HG02678 (cell line): ENCODE data around the gene TEX2.

Experiments used
- ATAC-seq: cut with Tn5 transposase; IDR thresholded peaks from one replicate; pipeline ENCODE4 v1.9.1; 2021; ENCODE audit warnings: mild to moderate bottlenecking, moderate library complexity; ENCODE audit not compliant: unreplicated experiment

Gene TEX2

DNA sequence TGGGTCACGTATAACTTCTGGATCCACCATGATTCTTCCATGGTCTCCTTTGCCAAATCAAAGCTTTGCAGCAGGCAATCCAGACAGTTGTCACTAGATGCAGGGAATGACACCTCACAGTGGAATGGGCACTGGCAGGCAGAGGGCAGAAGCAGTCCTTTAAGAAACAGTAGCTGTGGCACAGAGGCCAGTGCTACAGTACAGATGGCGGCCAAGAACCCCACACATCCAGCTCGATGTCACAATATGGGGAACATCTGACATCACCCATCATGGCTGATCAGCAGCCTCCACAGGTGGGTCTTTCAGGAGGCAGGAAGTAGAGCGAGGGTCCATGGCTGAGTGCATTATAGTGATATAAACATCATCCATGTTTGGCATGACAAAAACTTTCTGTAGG is 114.4 kb downstream of the TEX2 start:
- ATAC-seq, result no peak

DNA sequence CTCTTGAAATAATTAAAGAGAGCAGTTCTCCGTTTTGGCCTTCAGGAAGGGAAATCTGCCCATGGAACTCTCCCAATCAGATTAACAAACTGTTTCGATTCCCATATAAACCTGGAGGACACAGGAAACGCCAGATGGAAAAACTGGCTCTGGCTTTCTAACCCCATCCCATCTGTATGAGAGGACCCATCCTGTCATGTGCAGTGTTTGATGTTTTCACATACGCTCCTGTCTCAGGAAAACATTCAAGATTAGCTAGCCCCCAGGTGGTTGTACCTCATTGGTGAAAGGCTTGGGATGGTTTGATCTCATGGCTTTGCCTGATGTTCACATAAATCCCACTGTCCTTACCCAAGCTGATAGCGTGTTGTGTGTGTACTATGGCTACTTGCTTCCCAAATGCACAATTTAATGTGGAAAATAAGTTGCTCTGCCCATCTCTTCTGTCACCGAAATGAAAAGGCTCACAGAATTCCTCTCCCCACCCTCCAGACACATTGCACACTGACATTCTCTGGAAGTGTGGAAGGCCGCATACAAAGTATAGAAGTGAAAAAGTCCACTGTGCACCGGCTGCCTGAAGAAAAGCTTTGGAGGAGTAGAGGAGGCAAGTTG is 114.9 kb downstream of the TEX2 start:
- ATAC-seq, result no peak

DNA sequence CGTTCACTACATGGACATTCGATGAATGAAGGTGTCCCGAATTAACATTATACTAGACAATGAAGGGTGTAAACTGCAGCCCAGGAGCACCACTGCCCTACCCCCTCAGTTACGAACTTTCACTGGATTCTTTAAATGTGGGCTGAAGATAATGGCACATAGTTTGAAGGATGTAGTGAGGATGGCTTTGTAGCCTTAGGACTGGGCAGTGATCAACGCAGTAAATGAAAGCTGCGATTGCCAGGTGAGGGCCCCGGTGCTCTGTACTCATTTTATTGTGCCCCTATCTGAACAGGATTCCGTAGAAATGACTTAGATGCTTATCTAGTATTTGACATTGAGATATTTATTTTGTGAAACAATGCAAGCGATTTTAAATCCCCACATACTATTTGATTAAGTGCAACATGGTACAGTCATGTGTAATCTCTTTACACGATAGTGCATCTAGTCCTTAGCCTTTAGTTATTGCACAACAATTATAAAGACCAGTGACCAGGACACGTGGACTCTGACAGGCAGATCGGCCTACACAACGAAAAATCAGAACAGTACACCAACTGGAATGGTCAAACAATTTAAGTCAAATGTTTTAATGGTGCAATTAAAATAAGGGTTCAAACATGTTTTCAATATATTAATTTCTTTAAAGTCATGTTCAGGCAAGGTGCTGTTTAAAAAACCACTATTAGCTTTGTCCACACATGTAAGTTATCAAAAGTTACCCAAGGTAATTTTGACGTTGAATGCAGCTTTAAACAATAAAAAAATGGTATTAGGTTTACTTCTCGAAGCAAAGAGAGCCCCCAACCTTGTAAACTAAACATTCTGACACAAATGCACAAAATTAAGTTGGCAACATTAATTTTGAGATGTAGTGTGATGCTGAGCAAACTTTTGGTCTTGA is 115.7 kb downstream of the TEX2 start:
- ATAC-seq, result no peak

DNA sequence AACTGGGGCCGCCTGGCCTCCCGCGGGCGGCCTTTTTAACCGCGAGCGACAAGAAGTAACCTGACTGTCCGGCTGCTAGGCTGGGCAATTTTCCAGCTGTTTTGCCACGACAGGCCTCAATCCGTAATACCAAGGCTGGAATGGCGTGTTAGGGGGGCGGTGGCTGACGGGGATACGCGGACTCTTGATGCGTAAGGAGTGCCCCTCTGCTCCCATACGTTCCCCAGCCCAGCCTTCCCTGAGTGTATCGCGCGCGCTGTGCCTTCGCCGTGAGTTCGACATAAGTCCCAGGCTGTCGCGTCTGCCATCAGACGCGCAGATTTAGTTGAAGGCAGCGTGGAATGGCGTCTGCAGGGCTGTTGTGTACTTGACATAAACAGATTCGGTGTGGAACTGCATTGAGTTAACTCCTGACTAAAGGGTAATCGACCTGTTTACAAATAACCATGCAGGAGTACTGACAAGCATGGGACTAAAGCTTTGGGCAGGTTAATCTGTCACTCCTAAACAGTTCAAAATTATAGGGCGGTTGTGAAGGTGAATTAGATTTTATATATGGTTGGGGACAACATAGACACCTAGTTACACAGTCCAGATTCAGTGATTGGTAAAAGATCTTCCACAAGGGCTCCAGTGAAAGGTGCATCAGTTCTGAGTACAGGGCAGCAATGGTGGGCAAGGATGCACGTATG is 116.5 kb downstream of the TEX2 start:
- ATAC-seq, result peak; percentile 8

DNA sequence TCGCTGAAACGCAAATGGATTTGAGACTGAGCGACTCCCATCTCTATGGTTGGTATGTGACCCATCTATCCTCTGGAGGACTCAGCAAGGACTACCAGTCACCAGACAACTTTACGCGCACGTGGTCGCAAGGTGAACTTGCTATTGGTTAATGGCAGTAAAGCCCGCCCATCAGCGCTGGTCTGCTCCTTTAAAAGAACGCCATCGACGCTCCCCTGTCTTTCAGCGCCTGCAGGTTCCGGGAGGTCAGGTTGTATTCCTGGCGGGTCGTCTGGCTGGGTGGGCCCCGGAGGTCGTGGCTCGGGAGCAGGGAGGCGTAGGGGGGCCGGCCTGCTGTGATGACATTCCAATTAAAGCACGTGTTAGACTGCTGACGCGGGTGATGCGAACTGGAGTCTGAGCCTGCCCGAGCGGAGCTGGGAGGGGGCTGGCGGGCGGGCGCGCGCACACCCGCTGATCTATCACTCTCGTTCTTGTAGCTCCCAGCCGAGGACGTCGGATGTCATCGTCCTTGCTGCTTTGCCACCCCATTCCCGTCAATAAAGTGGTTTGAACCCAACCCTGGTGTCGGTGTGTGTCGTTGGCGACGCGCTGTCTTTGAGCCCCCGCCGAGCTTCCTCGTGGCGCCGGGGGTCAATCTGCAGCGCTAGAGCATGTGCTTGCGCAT is 117.2 kb downstream of the TEX2 start:
- peak; percentile 93 for ATAC-seq

DNA sequence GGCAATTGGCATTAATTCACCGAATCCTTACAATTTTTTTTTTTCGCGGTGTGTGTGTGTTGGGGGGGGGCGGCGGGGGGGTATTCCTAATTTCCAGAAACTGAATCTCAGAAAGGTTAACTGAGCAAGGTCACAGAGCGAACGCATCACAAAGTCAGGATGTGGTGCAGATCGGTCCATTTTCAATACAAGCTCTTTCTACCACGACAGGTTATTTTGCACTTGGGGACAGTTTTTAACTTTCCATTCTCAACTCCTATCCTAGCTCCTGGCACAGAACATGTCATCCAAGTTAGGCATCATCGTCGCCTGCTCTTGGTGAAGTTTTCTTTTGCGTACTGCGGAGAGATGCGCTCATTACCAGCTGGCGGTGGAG is 117.7 kb downstream of the TEX2 start:
- no peak for ATAC-seq

DNA sequence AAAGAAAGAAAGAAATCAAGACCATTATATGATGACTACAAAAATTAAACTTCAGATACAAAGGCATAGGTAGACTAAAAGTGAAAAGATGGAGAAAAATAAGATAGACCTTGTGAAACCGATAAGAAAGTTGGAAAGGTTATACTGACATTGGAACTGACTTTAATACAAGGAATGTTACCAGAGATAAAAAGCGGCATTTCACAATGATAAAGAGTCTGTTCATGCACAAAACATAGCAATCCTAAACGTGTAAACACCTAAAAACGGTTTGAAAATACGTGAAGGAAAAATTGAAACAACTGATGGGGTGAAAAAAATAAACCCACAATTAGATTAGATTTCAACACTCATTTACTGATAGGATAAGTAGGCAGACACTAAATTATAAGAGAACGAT is 123.5 kb downstream of the TEX2 start:
- ATAC-seq, result no peak

DNA sequence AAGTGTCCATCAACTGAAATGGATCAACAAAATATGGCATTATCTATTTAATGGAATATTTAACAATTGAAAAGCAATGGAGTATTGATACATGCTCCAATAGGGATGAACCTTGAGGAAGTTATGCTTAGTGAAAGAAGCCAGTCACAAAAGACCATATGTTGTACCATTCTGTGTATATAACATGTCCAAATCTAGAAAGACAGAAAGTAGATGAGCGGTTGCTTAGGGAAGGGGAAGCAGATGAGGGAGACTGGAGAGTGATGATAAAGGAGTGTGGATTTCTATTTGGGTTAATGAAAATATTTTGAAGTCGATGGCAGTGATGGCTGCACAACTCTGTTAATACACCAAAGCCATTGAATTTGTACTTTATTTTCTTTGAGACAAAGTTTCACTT is 124.6 kb downstream of the TEX2 start:
- no peak for ATAC-seq

DNA sequence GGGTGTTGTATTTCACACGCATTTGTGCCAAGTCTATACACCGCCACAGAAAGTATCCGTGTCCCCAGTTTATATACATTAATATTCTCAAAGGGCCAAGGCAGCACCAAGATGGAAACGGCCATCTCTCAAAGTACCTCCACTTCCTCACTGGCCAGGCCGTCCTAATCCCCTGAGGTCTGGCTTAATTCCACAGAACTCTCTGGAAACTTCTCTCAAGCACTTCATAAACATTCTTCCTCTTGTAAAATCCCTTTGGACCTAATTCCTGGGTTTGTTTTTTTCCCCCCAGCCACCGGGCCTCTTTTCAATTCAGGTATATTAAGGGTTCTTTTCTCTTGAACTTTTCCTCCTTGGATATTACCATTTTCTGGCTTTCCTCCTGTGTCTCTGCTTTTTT is 128.1 kb downstream of the TEX2 start:
- ATAC-seq, result no peak

DNA sequence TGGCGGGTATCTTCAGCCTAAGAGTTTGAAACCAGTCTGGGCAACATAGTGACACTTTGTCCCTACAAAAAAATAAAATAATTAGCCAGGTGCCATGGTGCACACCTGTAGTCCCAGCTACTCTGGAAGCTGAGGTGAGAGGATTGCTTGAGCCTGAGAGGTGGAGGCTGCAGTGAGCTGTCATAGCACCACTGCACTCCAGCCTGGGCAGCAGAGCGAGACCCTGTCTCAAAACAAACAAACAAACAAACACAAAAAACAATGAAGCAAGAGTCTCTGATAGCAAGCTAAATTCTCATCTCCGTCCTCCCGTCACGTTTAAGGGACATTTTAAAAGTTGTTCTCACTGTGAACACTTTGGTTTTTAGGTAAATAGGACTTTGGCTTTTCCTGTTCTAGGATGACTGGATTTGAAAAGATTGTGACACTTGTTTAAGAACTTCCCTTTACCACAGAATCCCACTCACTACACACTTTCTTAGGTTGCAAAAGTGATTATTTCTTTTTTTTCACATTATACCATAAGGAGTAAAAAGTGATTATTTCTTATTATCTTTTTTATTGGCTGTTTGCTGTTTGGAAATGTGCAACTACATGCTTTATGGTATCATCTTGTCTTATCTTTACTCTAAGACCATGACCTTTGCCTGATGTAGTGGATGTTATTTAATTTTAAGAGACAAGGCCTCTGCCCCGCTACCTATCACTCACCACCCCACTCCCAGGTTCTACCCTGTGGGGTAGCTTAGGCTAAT is 128.7 kb downstream of the TEX2 start:
- no peak for ATAC-seq

DNA sequence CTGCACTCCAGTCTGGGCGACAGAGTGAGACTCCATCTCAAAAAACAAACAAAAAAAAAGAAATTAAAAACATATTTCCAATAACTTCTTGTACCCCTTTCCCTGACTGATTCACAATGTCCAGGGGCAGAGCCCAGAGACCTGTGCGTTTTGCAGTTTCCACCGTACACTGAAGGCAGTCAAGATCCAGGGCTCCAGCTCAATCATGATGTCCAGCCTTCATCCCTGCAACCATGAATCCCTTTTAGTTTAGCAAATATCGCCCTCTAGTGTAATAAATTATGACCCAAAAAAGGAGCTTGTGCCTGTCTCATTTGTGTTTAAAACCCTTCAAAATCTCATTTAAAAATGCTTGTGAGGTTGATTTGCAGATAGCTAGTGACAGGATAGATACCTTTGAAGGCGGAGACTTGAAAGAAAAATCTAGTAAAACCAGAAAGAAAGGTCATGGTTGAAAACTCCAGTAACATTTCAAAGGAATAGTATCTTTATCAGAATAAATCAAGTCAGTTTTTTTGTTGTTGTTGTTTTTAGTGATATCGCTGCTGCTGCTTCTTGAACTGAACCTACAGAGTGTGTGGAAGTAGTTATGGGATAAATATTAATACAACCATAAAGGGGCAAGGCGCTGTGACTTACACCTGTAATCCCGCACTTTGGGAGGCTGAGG is 129.4 kb downstream of the TEX2 start:
- ATAC-seq, result no peak

DNA sequence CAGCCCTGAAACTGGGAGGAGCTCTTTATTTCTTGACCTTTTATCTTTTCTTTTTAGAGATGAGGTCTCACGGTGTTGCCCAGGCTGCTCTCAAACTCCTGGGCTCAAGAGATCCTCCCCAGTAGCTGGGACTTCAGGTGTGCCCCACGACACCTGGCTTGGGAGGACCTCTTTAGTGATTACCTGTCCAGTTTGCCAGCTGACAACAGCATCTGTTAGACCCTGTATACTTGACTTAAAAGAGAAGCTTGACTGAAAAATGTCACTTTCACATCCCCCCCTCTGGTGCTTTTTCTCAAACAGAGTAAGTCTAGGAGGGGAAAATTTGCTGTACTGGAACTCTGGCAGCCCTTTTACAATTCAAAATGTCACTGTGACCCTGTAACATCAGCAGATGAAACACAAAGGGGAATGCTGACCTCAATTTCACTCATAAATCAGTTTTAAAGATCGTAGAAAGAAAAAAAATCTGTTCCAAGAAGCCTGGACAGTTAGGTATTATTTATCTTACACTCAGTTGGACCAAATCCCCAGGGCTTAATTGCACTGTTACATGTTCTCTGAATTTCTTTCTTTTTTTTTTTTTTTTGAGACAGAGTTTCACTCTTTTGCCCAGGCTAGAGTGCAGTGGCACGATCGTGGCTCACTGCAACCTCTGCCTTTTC is 131.3 kb downstream of the TEX2 start:
- ATAC-seq, result no peak

DNA sequence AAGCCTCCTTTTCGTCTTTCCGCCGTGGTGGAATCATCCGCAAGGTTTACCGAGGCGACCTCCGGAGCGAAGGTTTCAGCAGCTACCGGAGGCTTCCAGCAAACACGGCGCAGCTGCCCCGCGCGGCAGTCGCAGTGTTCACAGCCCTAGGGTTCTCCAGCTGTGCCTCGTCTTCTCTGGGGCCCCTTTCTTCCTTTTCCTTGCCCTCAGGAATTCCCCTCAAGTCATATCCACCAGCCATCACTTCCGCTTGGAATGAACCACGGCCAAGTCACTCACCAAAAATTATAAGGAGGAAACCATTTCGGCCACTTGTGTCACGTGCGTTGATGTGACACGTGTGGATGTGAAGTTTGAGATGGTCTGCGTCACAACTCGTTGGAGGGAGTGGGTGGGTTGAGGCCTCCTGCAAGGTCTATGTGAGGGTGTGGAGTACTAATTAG is 132.5 kb downstream of the TEX2 start:
- ATAC-seq, result peak; percentile 11

DNA sequence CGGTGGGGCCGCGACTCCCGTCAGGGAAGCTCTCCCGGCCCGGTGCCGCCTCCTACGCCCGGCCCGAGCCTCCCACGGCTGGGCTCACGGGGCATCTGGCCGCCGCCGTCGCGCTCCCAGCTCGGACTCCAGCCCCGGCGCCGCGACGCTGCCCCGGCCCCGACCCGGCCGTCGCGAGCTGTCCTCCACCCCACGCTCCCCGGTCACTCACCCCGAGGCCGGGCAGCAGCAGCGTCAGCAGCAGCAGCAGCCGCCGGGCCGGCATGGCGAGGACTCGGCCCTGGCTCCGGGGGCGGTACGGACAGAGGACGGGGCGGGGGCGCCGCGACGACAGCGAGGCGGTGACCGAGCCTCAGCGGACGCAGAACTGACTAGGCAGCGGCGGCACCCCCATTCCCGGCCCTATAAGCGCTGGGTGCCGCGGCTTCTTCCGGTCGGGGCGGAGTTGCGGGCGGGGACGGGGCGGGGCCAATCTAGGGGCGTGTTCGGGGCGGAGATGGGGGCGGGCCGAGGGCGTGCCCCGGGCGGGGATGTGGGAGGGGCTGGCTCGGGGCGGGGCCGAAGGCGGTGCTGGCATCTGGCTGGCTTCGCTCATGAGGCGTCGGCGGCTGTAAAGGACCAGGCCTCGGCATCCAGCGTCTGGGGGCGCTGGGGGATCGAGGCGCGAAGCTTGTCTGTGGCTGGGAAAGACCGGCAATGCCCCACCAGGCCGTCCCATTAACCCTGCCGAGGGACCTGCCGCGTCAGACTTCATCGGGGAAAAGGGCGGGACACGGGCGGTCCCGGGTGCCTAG is 133.1 kb downstream of the TEX2 start, which contains the start of gene ERN1:
Gene ERN1, minus strand, starts transcription at position 380 of the 794 bp plus-strand sequence. Its CDS starts 115 bp downstream, at position 265.
- peak; percentile 81 for ATAC-seq

DNA sequence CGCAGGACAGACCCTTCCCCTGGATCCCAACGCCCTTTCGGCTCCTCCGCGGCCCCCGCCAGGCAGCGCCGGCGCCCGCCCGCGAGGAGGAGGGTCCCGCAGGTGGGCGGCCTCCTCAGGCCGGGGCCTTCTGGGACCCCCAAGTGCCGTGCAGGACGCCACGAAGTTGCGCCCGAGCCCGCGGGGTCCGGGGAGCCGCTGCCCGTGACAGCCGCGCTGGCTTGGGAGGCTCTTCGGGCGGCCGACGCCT is 133.6 kb downstream of the TEX2 start:
- ATAC-seq, result no peak

DNA sequence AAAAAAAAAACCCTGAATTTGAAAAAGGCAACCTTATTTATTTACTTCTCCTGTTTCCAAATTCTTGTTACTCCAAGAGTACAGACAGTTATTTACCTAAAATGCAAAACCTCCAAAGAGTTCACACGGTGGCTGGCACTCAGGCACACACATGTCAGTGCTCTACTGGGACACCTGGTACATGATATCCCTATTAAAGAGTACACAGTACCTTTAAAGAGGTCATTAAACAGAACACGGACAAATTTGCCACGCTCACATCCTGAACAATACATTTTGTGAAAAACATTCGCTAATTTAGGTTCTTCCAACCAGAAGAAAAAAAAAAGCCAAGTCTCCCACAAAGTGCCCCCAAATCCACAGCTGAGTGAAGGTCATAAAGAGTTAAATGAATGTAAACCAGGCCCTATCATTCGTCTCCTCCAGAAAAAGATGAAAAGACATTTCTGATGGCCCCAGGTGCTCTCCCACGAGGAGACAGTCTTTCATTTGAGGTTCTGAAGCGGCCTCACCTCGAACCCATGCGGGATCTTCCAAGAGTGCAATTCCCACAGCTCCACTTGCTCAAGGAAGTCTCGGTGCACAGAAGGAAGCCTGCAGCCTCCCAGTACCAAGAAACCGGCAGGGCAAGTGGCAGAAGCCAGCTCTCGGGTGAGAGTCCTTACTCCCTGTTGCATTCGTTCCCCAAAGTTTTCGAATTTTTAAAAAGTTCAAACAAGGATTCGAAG is 134.1 kb downstream of the TEX2 start:
- no peak for ATAC-seq

DNA sequence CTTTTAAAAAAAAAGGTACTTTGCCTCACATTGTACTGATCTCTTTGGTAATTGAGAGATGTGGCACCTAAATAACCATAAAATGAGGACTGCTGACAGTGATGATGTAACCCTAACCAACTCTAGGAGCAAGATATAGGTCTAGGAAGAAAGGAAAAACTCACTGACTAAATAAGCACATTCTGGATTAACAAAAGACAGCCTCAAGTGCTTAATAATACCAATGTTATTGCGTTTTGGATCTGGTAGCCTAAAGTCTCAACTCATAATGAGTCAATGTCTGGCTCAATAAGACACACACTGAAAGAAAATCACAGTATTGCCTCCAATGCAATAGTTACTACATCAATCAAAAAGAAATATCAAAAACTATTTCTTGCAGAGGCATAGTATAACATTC is 136.1 kb downstream of the TEX2 start:
- ATAC-seq, result no peak

DNA sequence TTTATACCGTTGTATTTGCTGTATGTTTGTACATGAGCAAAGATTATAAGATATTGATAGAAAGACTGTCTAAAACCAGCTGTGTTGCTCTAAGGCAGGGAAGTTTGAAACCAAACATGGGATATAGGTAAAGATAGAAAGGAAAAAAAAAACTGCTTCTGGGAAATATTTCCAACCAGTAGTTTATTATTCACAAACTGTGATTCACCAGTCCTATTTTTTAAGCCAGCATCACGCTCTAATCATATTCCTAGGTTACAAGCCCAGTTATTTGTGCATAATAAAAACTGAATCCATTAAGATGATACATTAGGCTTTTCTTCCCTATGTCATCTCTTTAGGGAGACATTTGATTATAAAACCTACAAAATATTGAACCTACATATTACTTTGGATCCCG is 137.1 kb downstream of the TEX2 start:
- no peak for ATAC-seq
